ENCODE results near the gene RAB11B. TPM values are rescaled to one million over a fixed set of nuclear protein-coding genes. Genes with fewer than 3 reads are reported as not detected.
"Not testable (repeated sequence)": the region's sequence is repeated elsewhere in the genome, so short reads cannot be mapped to it uniquely, and the experiment has no call there.

Gene RAB11B
- total and polyA plus RNA-seq, 5 experiments from 2014 or later: 46.9 to 112 (median 73.6) TPM

DNA sequence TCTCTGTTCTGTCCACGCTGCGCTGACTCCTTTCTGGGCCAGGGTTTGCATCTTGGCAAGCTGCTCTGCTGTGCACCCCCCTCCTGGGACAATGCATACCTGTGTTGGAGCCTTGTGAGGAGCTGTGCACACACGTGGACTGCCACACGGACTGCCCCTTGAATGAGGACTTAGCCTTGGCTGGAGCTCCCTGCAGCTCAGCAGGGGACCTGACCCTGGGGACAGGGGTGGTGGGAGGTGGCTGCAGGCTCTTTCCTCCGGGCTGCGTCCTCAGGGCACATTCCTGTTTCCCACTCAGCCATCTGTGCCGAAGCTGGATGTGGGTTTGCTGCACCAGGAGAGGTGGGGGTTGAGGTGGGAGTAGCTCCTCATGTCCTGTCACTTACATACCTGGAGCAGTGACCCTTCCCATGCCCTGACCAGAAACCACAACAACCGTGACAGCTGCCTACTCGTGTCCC, 8.2 kb downstream of the RAB11B start:
- POLR2A ChIA-PET: interaction anchor here (0.6 to 1.2 kb wide), 3 partner anchors 9 to 72 kb away, joined by 3 to 4 read pairs (median 3); no protein-coding TSS in a partner anchor
- Mint-ChIP-seq H3K27ac (peak overlapping the region in 2 of 10 donors; percentile 48 to 67), H3K4me3 (no peak overlapping the region), H3K36me3 (peaks cover 0 to 43% (median 0%) of the 10 kb centered on the region in 3 donors), H3K9me3 (no peaks in the 10 kb centered on the region), H3K4me1 (peaks cover 14 to 46% (median 22%) of the 10 kb centered on the region in 4 donors), H3K27me3 (no peaks in the 10 kb centered on the region)
- no peak for DNase-seq
- ATAC-seq: no peak

- Mint-ChIP-seq H3K36me3 (peaks cover 0 to 50% (median 1%) of the 10 kb centered on the region in 3 donors), H3K9me3 (no peaks in the 10 kb centered on the region), H3K4me1 (peaks cover 14 to 35% (median 19%) of the 10 kb centered on the region in 4 donors), H3K27me3 (no peaks in the 10 kb centered on the region), H3K4me3 (no peak overlapping the region), H3K27ac (peak overlapping the region in 2 of 10 donors; percentile 14 to 44)
- no peak for ATAC-seq
- no peak for DNase-seq
- POLR2A ChIA-PET: no interaction called here
Observed at GRCh38 chr19:8399681-8400188, 9.6 kb downstream of the RAB11B start.

GRCh38 chr19:8401981-8402411, 11.8 kb downstream of the RAB11B start:
- no peaks in the 10 kb centered on the region for H3K27me3 Mint-ChIP-seq
- no peak for ATAC-seq
- H3K36me3 Mint-ChIP-seq: peaks cover 0 to 43% (median 1%) of the 10 kb centered on the region in 3 donors
- DNase-seq: no peak
- H3K9me3 Mint-ChIP-seq: no peaks in the 10 kb centered on the region
- peaks cover 5 to 17% (median 5%) of the 10 kb centered on the region in 4 donors for H3K4me1 Mint-ChIP-seq
- no peak overlapping the region for H3K4me3 Mint-ChIP-seq
- H3K27ac Mint-ChIP-seq: no peak overlapping the region
- POLR2A ChIA-PET: no interaction called here

DNA sequence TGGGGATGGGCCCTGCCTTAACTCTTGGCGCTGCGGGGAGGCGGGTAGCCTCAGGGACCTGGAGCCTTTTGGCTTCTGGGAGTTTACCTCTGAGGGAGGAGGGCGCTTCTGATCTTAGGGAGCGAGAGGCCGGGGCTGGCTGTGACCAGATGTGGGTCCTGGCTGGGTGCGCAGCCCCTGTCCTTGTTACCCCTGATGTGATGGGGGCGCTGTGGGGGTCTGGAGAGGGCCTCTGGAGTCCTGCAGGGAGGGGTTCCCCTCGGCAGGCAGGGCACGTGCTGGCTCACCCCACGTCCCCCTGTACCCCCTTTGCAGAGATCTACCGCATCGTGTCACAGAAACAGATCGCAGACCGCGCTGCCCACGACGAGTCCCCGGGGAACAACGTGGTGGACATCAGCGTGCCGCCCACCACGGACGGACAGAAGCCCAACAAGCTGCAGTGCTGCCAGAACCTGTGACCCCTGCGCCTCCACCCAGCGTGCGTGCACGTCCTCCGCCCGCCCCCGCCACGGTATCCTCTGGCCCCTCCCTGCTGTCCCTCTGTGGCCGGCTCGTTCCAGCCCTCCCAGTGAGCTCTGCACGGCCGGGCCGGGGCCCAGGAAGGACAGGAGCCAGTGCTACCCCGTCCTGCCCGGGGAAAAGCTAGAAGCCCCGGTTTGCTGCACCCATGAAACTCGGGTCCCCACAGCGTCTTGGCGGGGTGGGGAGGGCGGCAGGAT, 13.1 kb downstream of the RAB11B start:
- no peak for ATAC-seq
- H3K9me3 Mint-ChIP-seq: no peaks in the 10 kb centered on the region
- POLR2A ChIA-PET: no interaction called here
- no peak for DNase-seq
- no peak overlapping the region for H3K4me3 Mint-ChIP-seq
- peaks cover 0 to 8% (median 0%) of the 10 kb centered on the region in 4 donors for H3K4me1 Mint-ChIP-seq
- peaks cover 0 to 42% (median 1%) of the 10 kb centered on the region in 3 donors for H3K36me3 Mint-ChIP-seq
- H3K27me3 Mint-ChIP-seq: no peaks in the 10 kb centered on the region
- H3K27ac Mint-ChIP-seq: no peak overlapping the region

GRCh38 chr19:8403820-8404109, 13.6 kb downstream of the RAB11B start:
- peaks cover 0 to 42% (median 1%) of the 10 kb centered on the region in 3 donors for H3K36me3 Mint-ChIP-seq
- no peak overlapping the region for H3K4me3 Mint-ChIP-seq
- H3K27me3 Mint-ChIP-seq: no peaks in the 10 kb centered on the region
- POLR2A ChIA-PET: no interaction called here
- DNase-seq: no peak
- H3K9me3 Mint-ChIP-seq: no peaks in the 10 kb centered on the region
- H3K27ac Mint-ChIP-seq: no peak overlapping the region
- H3K4me1 Mint-ChIP-seq: peaks cover 0 to 5% (median 0%) of the 10 kb centered on the region in 4 donors
- ATAC-seq: no peak

GRCh38 chr19:8404391-8405151, 14.4 kb downstream of the RAB11B start:
- Mint-ChIP-seq H3K9me3 (no peaks in the 10 kb centered on the region), H3K36me3 (peaks cover 0 to 39% (median 1%) of the 10 kb centered on the region in 3 donors), H3K4me3 (no peak overlapping the region), H3K27ac (peak overlapping the region in 4 of 10 donors; percentile 11 to 78 (median 37)), H3K4me1 (peaks cover 0 to 3% (median 0%) of the 10 kb centered on the region in 4 donors), H3K27me3 (no peaks in the 10 kb centered on the region)
- no peak for DNase-seq
- POLR2A ChIA-PET: interaction anchor here (0.6 kb wide), 1 partner anchor 100 kb away, joined by 3 read pairs; no protein-coding TSS in a partner anchor
- no peak for ATAC-seq

GRCh38 chr19:8410718-8411117, 20.6 kb downstream of the RAB11B start:
- ATAC-seq, H3K36me3 Mint-ChIP-seq, H3K4me3 Mint-ChIP-seq, H3K27ac Mint-ChIP-seq, H3K27me3 Mint-ChIP-seq, H3K9me3 Mint-ChIP-seq, DNase-seq: not testable (repeated sequence)
- H3K4me1 Mint-ChIP-seq: peaks cover 3 to 15% (median 7%) of the 10 kb centered on the region in 4 donors
- POLR2A ChIA-PET: interaction anchor here (0.6 to 1.5 kb wide), 5 partner anchors 12 to 65 kb away, joined by 3 read pairs; no protein-coding TSS in a partner anchor

GRCh38 chr19:8412783-8413628, 22.8 kb downstream of the RAB11B start, which contains the start of gene MARCHF2:
Gene MARCHF2, plus strand, starts transcription at chr19:8413305. Its CDS starts 8,536 bp downstream, at chr19:8421841.
- POLR2A ChIA-PET: interaction anchor here (0.6 to 3.4 kb wide), 14 partner anchors 19 to 167 kb away, joined by 3 to 30 read pairs (median 4); partner anchors contain the start of genes HNRNPM, RAB11B and ZNF414
- Mint-ChIP-seq H3K36me3 (no peaks in the 10 kb centered on the region), H3K27ac (peak within 1 kb of the TSS in 7 of 10 donors; percentile 19 to 71 (median 65)), H3K27me3 (no peaks in the 10 kb centered on the region), H3K9me3 (no peaks in the 10 kb centered on the region), H3K4me3 (peak within 1 kb of the TSS; percentile 57 to 85 (median 74)), H3K4me1 (peaks cover 3 to 19% (median 7%) of the 10 kb centered on the region in 4 donors)
- DNase-seq (peak; percentile 88 to 97 (median 94)), ATAC-seq (peak; percentile 99 to 100)

- POLR2A ChIA-PET: interaction anchor here (0.6 to 3.4 kb wide), 11 partner anchors 19 to 166 kb away, joined by 3 to 30 read pairs (median 4); partner anchors contain the start of genes HNRNPM, RAB11B and ZNF414
- no peak for ATAC-seq
Observed at GRCh38 chr19:8413629-8413995, 23.5 kb downstream of the RAB11B start.

GRCh38 chr19:8416796-8417195, 26.6 kb downstream of the RAB11B start:
- no peaks in the 10 kb centered on the region for H3K9me3 Mint-ChIP-seq
- H3K27ac Mint-ChIP-seq: no peak overlapping the region
- POLR2A ChIA-PET: interaction anchor here (0.8 kb wide), 1 partner anchor 27 kb away, joined by 3 read pairs; no protein-coding TSS in a partner anchor
- H3K4me3 Mint-ChIP-seq: no peak overlapping the region
- peaks cover 4 to 14% (median 7%) of the 10 kb centered on the region in 4 donors for H3K4me1 Mint-ChIP-seq
- DNase-seq (no peak), ATAC-seq (no peak)
- H3K27me3 Mint-ChIP-seq: no peaks in the 10 kb centered on the region
- H3K36me3 Mint-ChIP-seq: peaks cover 0 to 5% (median 0%) of the 10 kb centered on the region in 3 donors

More at GRCh38 chr19:8413629-8413995, 23.5 kb downstream of the RAB11B start:
- peaks cover 4 to 19% (median 8%) of the 10 kb centered on the region in 4 donors for H3K4me1 Mint-ChIP-seq
- H3K4me3 Mint-ChIP-seq: peak overlapping the region; percentile 57 to 85 (median 74)
- H3K27me3 Mint-ChIP-seq: no peaks in the 10 kb centered on the region
- DNase-seq: no peak
- no peaks in the 10 kb centered on the region for H3K9me3 Mint-ChIP-seq
- peaks cover 0 to under 1% (median 0%) of the 10 kb centered on the region in 3 donors for H3K36me3 Mint-ChIP-seq
- peak overlapping the region in 5 of 10 donors; percentile 19 to 71 (median 40) for H3K27ac Mint-ChIP-seq

GRCh38 chr19:8421484-8422461, 31.6 kb downstream of the RAB11B start:
- no peak overlapping the region for H3K4me3 Mint-ChIP-seq
- peaks cover 0 to 4% (median 1%) of the 10 kb centered on the region in 4 donors for H3K4me1 Mint-ChIP-seq
- POLR2A ChIA-PET: no interaction called here
- no peaks in the 10 kb centered on the region for H3K9me3 Mint-ChIP-seq
- no peaks in the 10 kb centered on the region for H3K27me3 Mint-ChIP-seq
- H3K36me3 Mint-ChIP-seq: peaks cover 0 to 22% (median 0%) of the 10 kb centered on the region in 3 donors
- ATAC-seq (no peak), DNase-seq (no peak)
- H3K27ac Mint-ChIP-seq: no peak overlapping the region

Data from naive thymus-derived CD8-positive, alpha-beta T cell (primary cell).